Right atrium auricular region (tissue), 2 donors: Measurements from ENCODE around the gene LIME1. TPM values are rescaled to one million over a fixed set of nuclear protein-coding genes. Genes with fewer than 3 reads are reported as not detected.

Source experiments
- DNase-seq: peaks from one replicate; pipeline ENCODE4 v3.0.0-alpha.2; 2019; ENCODE audit warnings: low spot score
- H3K27ac ChIP-seq, 2 donors: fragments of 200-600 bp; sonication (generic); 1 replicate in 1 of 2; 2 replicates in 1 of 2; pipeline ENCODE4 v1.5.1; 2016 to 2019
- H3K27me3 ChIP-seq, 2 donors: fragments of 200-600 bp; sonication (generic); one replicate each; pipeline versions ENCODE4 v1.5.1 to v1.6.0; 2017 to 2019
- H3K36me3 ChIP-seq: fragments of 200-600 bp; sonication (generic); one replicate; pipeline ENCODE4 v1.5.1; 2016
- H3K4me1 ChIP-seq, 2 donors: fragments of 200-600 bp; sonication (generic); one replicate each; pipeline versions ENCODE4 v1.5.1 to v1.6.0; 2017 to 2019
- H3K4me3 ChIP-seq, 2 donors: fragments of 200-600 bp; sonication (generic); 1 replicate in 1 of 2; 2 replicates in 1 of 2; pipeline ENCODE4 v1.5.1; 2017 to 2019; ENCODE audit warnings: mild to moderate bottlenecking in 1 of 2, moderate library complexity in 1 of 2
- H3K9me3 ChIP-seq, 2 donors: fragments of 200-600 bp; sonication (generic); one replicate each; pipeline ENCODE4 v1.5.1; 2019
- CTCF ChIP-seq, 2 donors: fragments of 200-600 bp; sonication (generic); IDR thresholded peaks; one replicate each; pipeline ENCODE4 v1.5.1; 2019; ENCODE audit warnings: antibody characterized with exemption in 2 of 2
- total RNA-seq, 2 donors: library from RNA; depleted of rRNA; stranded (reverse); fragments of >200 nt; gene quantifications; one replicate each; pipeline ENCODE4 v1.1.0, GENCODE V29; 2016

Gene LIME1
- total RNA-seq, 2 donors from 2014 or later, result 2.4 to 2.5 TPM

- Histone ChIP-seq H3K4me1 (peaks cover 0 to 22% of the 10 kb centered on the region in 2 donors), H3K27me3 (no peaks in the 10 kb centered on the region), H3K9me3 (no peaks in the 10 kb centered on the region), H3K36me3 (peaks cover 24% of the 10 kb centered on the region), H3K27ac (no peak overlapping the region), H3K4me3 (no peak overlapping the region)
- DNase-seq, result no peak
- no peak for TF ChIP-seq CTCF (IDR thresholded peaks at IDR 0.05)
These were observed 33.5 kb downstream of the LIME1 start for GRCh38 chr20:63769891-63770474.

GRCh38 chr20:63771046-63771707 is 34.7 kb downstream of the LIME1 start:
- no peak for DNase-seq
- no peak for TF ChIP-seq CTCF (IDR thresholded peaks at IDR 0.05)
- Histone ChIP-seq H3K4me3 (no peak overlapping the region), H3K27me3 (no peaks in the 10 kb centered on the region), H3K4me1 (peaks cover 0 to 24% of the 10 kb centered on the region in 2 donors), H3K27ac (no peak overlapping the region), H3K9me3 (no peaks in the 10 kb centered on the region), H3K36me3 (peaks cover 30% of the 10 kb centered on the region)

- H3K27ac ChIP-seq, result no peak overlapping the region
- no peaks in the 10 kb centered on the region for H3K9me3 ChIP-seq
- no peaks in the 10 kb centered on the region for H3K27me3 ChIP-seq
- peaks cover 18% of the 10 kb centered on the region for H3K36me3 ChIP-seq
- DNase-seq, result no peak
- H3K4me3 ChIP-seq, result no peak overlapping the region
- peaks cover 0 to 24% of the 10 kb centered on the region in 2 donors for H3K4me1 ChIP-seq
- no peak for TF ChIP-seq CTCF (IDR thresholded peaks at IDR 0.05)
These were observed 36.5 kb downstream of the LIME1 start for GRCh38 chr20:63772781-63773518.

- no peaks in the 10 kb centered on the region for H3K27me3 ChIP-seq
- peaks cover 13% of the 10 kb centered on the region for H3K36me3 ChIP-seq
- no peak for TF ChIP-seq CTCF (IDR thresholded peaks at IDR 0.05)
- H3K4me3 ChIP-seq, result no peak overlapping the region
- no peak for DNase-seq
- H3K4me1 ChIP-seq, result peaks cover 0 to 24% of the 10 kb centered on the region in 2 donors
- no peak overlapping the region for H3K27ac ChIP-seq
- H3K9me3 ChIP-seq, result no peaks in the 10 kb centered on the region
These were observed 37.2 kb downstream of the LIME1 start for GRCh38 chr20:63773571-63774241.

GRCh38 chr20:63774306-63774705 is 37.8 kb downstream of the LIME1 start:
- H3K27ac ChIP-seq, result no peak overlapping the region
- no peak overlapping the region for H3K4me3 ChIP-seq
- no peak for TF ChIP-seq CTCF (IDR thresholded peaks at IDR 0.05)

More at GRCh38 chr20:63774306-63774705, 37.8 kb downstream of the LIME1 start:
- no peaks in the 10 kb centered on the region for H3K27me3 ChIP-seq
- peaks cover 0 to 24% of the 10 kb centered on the region in 2 donors for H3K4me1 ChIP-seq
- no peak for DNase-seq
- H3K36me3 ChIP-seq, result peaks cover 7% of the 10 kb centered on the region
- H3K9me3 ChIP-seq, result no peaks in the 10 kb centered on the region
